Measurements from ENCODE around the gene IFNAR1. TPM values are rescaled to one million over a fixed set of nuclear protein-coding genes. Genes with fewer than 3 reads are reported as not detected.

IFNAR1 gene
- total RNA-seq, 4 donors from 2014 or later, result 28.9 to 44.1 (median 31.9) TPM

DNA sequence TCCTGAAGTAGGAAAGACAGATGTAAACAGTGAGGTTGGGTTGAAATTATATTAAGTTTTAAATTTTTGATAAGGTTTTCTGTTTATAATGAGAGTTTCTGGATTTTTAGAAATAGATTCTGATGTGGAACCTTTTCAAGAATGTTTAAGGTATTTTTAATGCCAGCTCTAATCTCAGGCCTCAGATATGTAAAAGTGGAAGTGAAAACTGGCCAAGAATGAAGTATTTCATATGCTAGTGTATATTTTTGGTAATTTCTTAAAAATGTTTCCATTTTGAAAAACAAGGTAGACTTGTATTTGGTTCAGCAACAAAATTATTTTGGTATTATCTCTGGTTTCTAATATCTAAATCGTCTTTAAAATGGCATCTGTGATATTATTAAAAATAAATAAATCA, 14.4 kb downstream of the IFNAR1 start:
- Histone ChIP-seq H3K27ac (no peak overlapping the region), H3K27me3 (no peaks in the 10 kb centered on the region), H3K36me3 (peaks cover 0 to 49% of the 10 kb centered on the region in 2 donors), H3K4me1 (peaks cover 0 to 15% (median 0%) of the 10 kb centered on the region in 3 donors), H3K9me3 (no peaks in the 10 kb centered on the region), H3K4me3 (no peak overlapping the region)
- TF ChIP-seq POLR2A (IDR thresholded peaks at IDR 0.05), result no peak
- TF ChIP-seq EP300 (IDR thresholded peaks at IDR 0.05), result no peak
- TF ChIP-seq, protein P1, sequence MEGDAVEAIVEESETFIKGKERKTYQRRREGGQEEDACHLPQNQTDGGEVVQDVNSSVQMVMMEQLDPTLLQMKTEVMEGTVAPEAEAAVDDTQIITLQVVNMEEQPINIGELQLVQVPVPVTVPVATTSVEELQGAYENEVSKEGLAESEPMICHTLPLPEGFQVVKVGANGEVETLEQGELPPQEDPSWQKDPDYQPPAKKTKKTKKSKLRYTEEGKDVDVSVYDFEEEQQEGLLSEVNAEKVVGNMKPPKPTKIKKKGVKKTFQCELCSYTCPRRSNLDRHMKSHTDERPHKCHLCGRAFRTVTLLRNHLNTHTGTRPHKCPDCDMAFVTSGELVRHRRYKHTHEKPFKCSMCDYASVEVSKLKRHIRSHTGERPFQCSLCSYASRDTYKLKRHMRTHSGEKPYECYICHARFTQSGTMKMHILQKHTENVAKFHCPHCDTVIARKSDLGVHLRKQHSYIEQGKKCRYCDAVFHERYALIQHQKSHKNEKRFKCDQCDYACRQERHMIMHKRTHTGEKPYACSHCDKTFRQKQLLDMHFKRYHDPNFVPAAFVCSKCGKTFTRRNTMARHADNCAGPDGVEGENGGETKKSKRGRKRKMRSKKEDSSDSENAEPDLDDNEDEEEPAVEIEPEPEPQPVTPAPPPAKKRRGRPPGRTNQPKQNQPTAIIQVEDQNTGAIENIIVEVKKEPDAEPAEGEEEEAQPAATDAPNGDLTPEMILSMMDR (IDR thresholded peaks at IDR 0.05), result no peak
- no peak for TF ChIP-seq POLR2AphosphoS5 (IDR thresholded peaks at IDR 0.05)
- no peak for ATAC-seq
- 28% methylated on average over 1 of the region's 1 CpG; no CpG with 5 or more reads in 1 of the 2 donors for WGBS, 2 donors (ENCODE audit: low coverage in 1 of 2)

DNA sequence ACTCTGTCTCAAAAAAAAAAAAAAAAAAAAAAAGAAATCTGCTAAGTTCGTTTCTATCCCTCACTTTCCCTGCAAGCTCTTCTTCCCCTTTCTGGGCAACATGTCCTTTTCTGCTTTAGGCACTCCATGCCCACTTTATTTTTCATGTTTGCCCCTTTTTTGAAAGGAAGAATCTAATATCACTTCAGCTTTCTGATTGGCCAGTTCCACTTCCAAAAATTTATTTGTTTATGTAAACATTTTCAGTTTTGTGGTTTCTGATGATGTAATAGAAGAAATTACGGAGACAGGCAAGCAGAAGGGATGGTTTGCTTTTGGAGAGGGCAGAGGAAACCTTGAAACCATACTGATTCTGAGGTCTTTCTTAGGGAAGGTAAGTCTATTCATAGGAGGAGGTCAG, 15.1 kb downstream of the IFNAR1 start:
- Histone ChIP-seq H3K4me1 (peaks cover 0 to 15% (median 0%) of the 10 kb centered on the region in 3 donors), H3K4me3 (no peak overlapping the region), H3K36me3 (peaks cover 0 to 57% of the 10 kb centered on the region in 2 donors), H3K9me3 (no peaks in the 10 kb centered on the region), H3K27ac (no peak overlapping the region), H3K27me3 (no peaks in the 10 kb centered on the region)
- ATAC-seq, result no peak
- no peak for TF ChIP-seq POLR2A (IDR thresholded peaks at IDR 0.05)
- TF ChIP-seq EP300 (IDR thresholded peaks at IDR 0.05), result no peak
- TF ChIP-seq, protein P1 (IDR thresholded peaks at IDR 0.05), result no peak
- TF ChIP-seq POLR2AphosphoS5 (IDR thresholded peaks at IDR 0.05), result no peak
- WGBS, 2 donors (ENCODE audit: low coverage in 1 of 2), result 40 to 42% methylated on average over 1 to 2 of the region's 2 CpGs

DNA sequence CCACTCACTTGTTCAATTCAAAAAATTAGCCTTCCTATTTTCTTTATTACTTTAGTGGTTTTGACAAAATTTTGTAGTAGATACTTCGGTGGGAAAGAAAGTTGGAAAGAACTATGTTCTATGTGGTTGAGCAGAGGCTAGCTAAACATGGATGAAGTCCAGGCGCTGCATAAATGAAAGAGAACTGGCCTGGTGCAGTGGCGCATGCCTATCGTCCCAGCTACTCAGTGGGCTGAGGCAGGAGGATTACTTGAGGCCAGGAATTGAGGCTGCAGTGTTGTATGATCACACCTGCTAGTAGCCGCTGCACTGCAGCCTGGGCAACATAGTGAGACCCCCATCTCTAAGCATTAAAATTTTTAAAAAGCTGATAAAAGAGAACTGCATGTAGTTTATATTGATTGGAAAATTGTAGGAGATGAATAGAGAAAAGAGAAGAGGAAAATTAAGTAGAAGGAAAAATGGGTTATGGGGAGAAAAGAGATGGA, 21.0 kb downstream of the IFNAR1 start:
- ATAC-seq, result no peak
- Histone ChIP-seq H3K27me3 (no peaks in the 10 kb centered on the region), H3K4me1 (no peaks in the 10 kb centered on the region), H3K9me3 (no peaks in the 10 kb centered on the region), H3K4me3 (no peak overlapping the region), H3K36me3 (peaks cover 0 to 91% of the 10 kb centered on the region in 2 donors), H3K27ac (no peak overlapping the region)
- 84 to 94% methylated on average over 3 to 5 of the region's 5 CpGs for WGBS, 2 donors (ENCODE audit: low coverage in 1 of 2)
- TF ChIP-seq POLR2A (IDR thresholded peaks at IDR 0.05) (no peak), EP300 (IDR thresholded peaks at IDR 0.05) (no peak), POLR2AphosphoS5 (IDR thresholded peaks at IDR 0.05) (no peak)
- TF ChIP-seq, protein P1 (IDR thresholded peaks at IDR 0.05), result no peak

DNA sequence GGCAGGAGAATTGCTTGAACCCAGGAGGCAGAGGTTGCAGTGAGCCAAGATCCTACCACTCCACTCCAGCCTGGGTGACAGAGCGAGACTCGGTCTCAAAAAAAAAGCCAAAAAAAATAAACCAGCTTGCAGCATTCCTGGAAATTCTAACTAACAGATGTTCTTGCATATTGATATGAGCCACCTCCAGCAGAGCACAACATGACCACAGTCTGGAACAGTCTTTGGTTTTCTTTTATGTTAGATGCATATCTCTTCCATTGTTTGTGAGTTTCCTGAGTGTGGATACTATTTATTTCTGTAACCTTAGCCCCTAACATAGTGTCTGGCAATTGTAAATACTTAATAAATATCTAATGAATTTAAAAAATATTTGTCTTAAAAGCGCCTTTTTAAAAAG, 23.9 kb downstream of the IFNAR1 start:
- peaks cover 0 to 92% of the 10 kb centered on the region in 2 donors for H3K36me3 ChIP-seq

DNA sequence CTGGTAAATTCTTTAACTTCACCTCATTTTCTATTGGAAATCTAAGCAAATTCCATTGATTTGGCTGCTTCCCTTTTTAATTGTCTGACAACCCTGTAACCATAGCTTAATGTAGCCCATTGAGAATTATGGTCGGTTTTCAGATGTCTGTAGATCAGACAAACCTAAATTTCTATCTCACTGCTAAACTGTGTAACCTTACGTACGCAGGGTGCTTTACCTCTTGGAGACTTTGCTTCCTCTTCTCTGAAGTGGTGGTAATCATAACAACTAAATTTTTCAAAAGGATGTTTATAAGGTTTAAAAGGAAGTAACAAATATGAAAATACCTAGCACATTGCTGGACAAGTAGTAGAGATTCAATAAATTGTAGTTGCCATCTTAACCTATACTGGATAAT, 25.9 kb downstream of the IFNAR1 start:
- H3K4me1 ChIP-seq, result no peaks in the 10 kb centered on the region
- H3K27ac ChIP-seq, result no peak overlapping the region
- TF ChIP-seq EP300 (IDR thresholded peaks at IDR 0.05), result no peak
- no peak for TF ChIP-seq POLR2A (IDR thresholded peaks at IDR 0.05)
- TF ChIP-seq, protein P1 (IDR thresholded peaks at IDR 0.05), result no peak
- TF ChIP-seq POLR2AphosphoS5 (IDR thresholded peaks at IDR 0.05), result no peak
- H3K4me3 ChIP-seq, result no peak overlapping the region
- H3K9me3 ChIP-seq, result no peaks in the 10 kb centered on the region
- peaks cover 0 to 92% of the 10 kb centered on the region in 2 donors for H3K36me3 ChIP-seq
- 88 to 94% methylated on average over 3 of the region's 3 CpGs for WGBS, 2 donors (ENCODE audit: low coverage in 1 of 2)
- ATAC-seq, result no peak
- H3K27me3 ChIP-seq, result no peaks in the 10 kb centered on the region

More for the DNA sequence above, 23.9 kb downstream of the IFNAR1 start:
- Histone ChIP-seq H3K4me3 (no peak overlapping the region), H3K9me3 (no peaks in the 10 kb centered on the region), H3K27ac (no peak overlapping the region), H3K4me1 (no peaks in the 10 kb centered on the region), H3K27me3 (no peaks in the 10 kb centered on the region)
- no peak for ATAC-seq
- 78 to 91% methylated on average over 1 to 3 of the region's 3 CpGs for WGBS, 2 donors (ENCODE audit: low coverage in 1 of 2)
- TF ChIP-seq EP300 (IDR thresholded peaks at IDR 0.05) (no peak), POLR2A (IDR thresholded peaks at IDR 0.05) (no peak), POLR2AphosphoS5 (IDR thresholded peaks at IDR 0.05) (no peak)
- TF ChIP-seq, protein P1 (IDR thresholded peaks at IDR 0.05), result no peak
